HEK293T (cell line): ENCODE measurements around the gene ERG28.

Experiments used
- CTCF ChIA-PET: fragments of 350-600 bp; formaldehyde crosslinking; extraction: SDS; loops from one replicate; lab custom pipeline; 2021; ENCODE audit warnings: antibody characterized with exemption, inconsistent platforms; lab: Yijun Ruan, JAX
- POLR2A ChIA-PET: fragments of 350-600 bp; formaldehyde crosslinking; extraction: SDS; loops from one replicate; lab custom pipeline; 2020; ENCODE audit warnings: antibody characterized with exemption, inconsistent platforms; lab: Yijun Ruan, JAX
- DNase-seq: peaks from one replicate; pipeline ENCODE4 v3.0.0; 2012; ENCODE audit warnings: mixed read lengths; ENCODE audit errors: extremely low spot score
- ARNT ChIP-seq: fragments of 450-650 bp; IDR thresholded peaks from 2 replicates; pipeline ENCODE4 v1.6.1; 2017; ENCODE audit warnings: mild to moderate bottlenecking
- BHLHE40 ChIP-seq: fragments of 450-650 bp; IDR thresholded peaks from 2 replicates; pipeline ENCODE4 v1.6.1; 2016; ENCODE audit warnings: mild to moderate bottlenecking, moderate library complexity, borderline replicate concordance
- CTBP1 ChIP-seq: fragments of 450-650 bp; IDR thresholded peaks from 2 replicates; pipeline ENCODE4 v1.6.1; 2016; ENCODE audit warnings: borderline replicate concordance
- ELF4 ChIP-seq: fragments of 450-650 bp; IDR thresholded peaks from 2 replicates; pipeline ENCODE4 v1.6.1; 2017; ENCODE audit warnings: antibody characterized with exemption
- FOXA1 ChIP-seq: fragments of 450-650 bp; IDR thresholded peaks from 2 replicates; pipeline ENCODE4 v1.6.1; 2016; ENCODE audit warnings: mild to moderate bottlenecking
- FOXK2 ChIP-seq: fragments of 450-650 bp; IDR thresholded peaks from 2 replicates; pipeline ENCODE4 v1.6.1; 2016; ENCODE audit warnings: mild to moderate bottlenecking
- FOXM1 ChIP-seq: fragments of 450-650 bp; IDR thresholded peaks from 2 replicates; pipeline ENCODE4 v1.6.1; 2017; ENCODE audit warnings: mild to moderate bottlenecking, borderline replicate concordance
- HDGF ChIP-seq: fragments of 450-650 bp; IDR thresholded peaks from 2 replicates; pipeline ENCODE4 v1.6.1; 2017; ENCODE audit warnings: antibody characterized with exemption, borderline replicate concordance
- L3MBTL2 ChIP-seq: fragments of 450-650 bp; conservative IDR thresholded peaks from 2 replicates; pipeline ENCODE4 v1.6.1; 2016; ENCODE audit warnings: mild to moderate bottlenecking
- LEF1 ChIP-seq: fragments of 450-650 bp; IDR thresholded peaks from 2 replicates; pipeline ENCODE4 v1.6.1; 2017; ENCODE audit warnings: mild to moderate bottlenecking, borderline replicate concordance
- NFRKB ChIP-seq: fragments of 450-650 bp; IDR thresholded peaks from 2 replicates; pipeline ENCODE4 v1.6.1; 2016; ENCODE audit warnings: mild to moderate bottlenecking, moderate library complexity
- PKNOX1 ChIP-seq: fragments of 450-650 bp; IDR thresholded peaks from 2 replicates; pipeline ENCODE4 v1.6.1; 2016
- SP1 ChIP-seq: fragments of 450-650 bp; IDR thresholded peaks from 2 replicates; pipeline ENCODE4 v1.6.1; 2017
- SUZ12 ChIP-seq: fragments of 450-650 bp; IDR thresholded peaks from 2 replicates; pipeline ENCODE4 v1.6.1; 2016; ENCODE audit warnings: mild to moderate bottlenecking
- TARDBP ChIP-seq: fragments of 450-650 bp; IDR thresholded peaks from 2 replicates; pipeline ENCODE4 v1.6.1; 2016
- ZNF384 ChIP-seq: fragments of 450-650 bp; IDR thresholded peaks from 2 replicates; pipeline ENCODE4 v1.6.1; 2016

ERG28 gene

GRCh38 chr14:75640876-75641275, 19.8 kb downstream of the ERG28 start:
- ChIA-PET CTCF (interaction anchor here (0.9 kb wide), 1 partner anchor 64 kb away, joined by 4 read pairs; no protein-coding TSS in a partner anchor), POLR2A (no interaction called here)
- TF ChIP-seq NFRKB (no peak), FOXK2 (no peak), HDGF (no peak), PKNOX1 (no peak), FOXM1 (no peak), SUZ12 (no peak), ARNT (no peak), FOXA1 (no peak), ZNF384 (no peak)
- no peak for DNase-seq

GRCh38 chr14:75636100-75636692, 24.5 kb downstream of the ERG28 start:
- DNase-seq = no peak
- ChIA-PET CTCF (interaction anchor here (1.3 kb wide), 1 partner anchor 19 kb away, joined by 5 read pairs; no protein-coding TSS in a partner anchor), POLR2A (interaction anchor here (1.1 kb wide), 1 partner anchor 10 kb away, joined by 3 read pairs; no protein-coding TSS in a partner anchor)
- no peak for TF ChIP-seq L3MBTL2
- TF ChIP-seq FOXK2 = no peak
- no peak for TF ChIP-seq LEF1
- TF ChIP-seq CTBP1 = no peak
- no peak for TF ChIP-seq HDGF

GRCh38 chr14:75634848-75635247, 25.8 kb downstream of the ERG28 start:
- TF ChIP-seq FOXK2 = no peak
- TF ChIP-seq PKNOX1 = no peak
- no peak for TF ChIP-seq CTBP1
- TF ChIP-seq ELF4 = no peak
- no peak for TF ChIP-seq FOXM1
- no peak for TF ChIP-seq NFRKB
- TF ChIP-seq TARDBP = no peak
- no peak for TF ChIP-seq ZNF384
- no peak for TF ChIP-seq HDGF
- TF ChIP-seq SUZ12 = no peak
- TF ChIP-seq L3MBTL2 = no peak
- no peak for TF ChIP-seq LEF1
- no peak for TF ChIP-seq BHLHE40
- TF ChIP-seq SP1 = no peak
- no peak for TF ChIP-seq ARNT
- no peak for TF ChIP-seq FOXA1
- no peak for DNase-seq
- POLR2A ChIA-PET = interaction anchor here (1.1 kb wide), 1 partner anchor 11 kb away, joined by 3 read pairs; no protein-coding TSS in a partner anchor
- CTCF ChIA-PET = interaction anchor here (0.9 kb wide), 1 partner anchor 20 kb away, joined by 3 read pairs; no protein-coding TSS in a partner anchor

GRCh38 chr14:75631453-75631831, 29.2 kb downstream of the ERG28 start:
- no peak for DNase-seq
- no peak for TF ChIP-seq LEF1
- TF ChIP-seq ELF4 = no peak
- TF ChIP-seq SP1 = no peak
- TF ChIP-seq CTBP1 = no peak
- no peak for TF ChIP-seq SUZ12
- no peak for TF ChIP-seq FOXK2
- TF ChIP-seq HDGF = no peak
- POLR2A ChIA-PET = no interaction called here
- CTCF ChIA-PET = interaction anchor here (1.0 kb wide), 1 partner anchor 9 kb away, joined by 3 read pairs; no protein-coding TSS in a partner anchor

- ChIA-PET CTCF (interaction anchor here (1.0 kb wide), 1 partner anchor 8 kb away, joined by 3 read pairs; no protein-coding TSS in a partner anchor), POLR2A (no interaction called here)
- TF ChIP-seq CTBP1 (no peak), SUZ12 (no peak), ARNT (no peak), L3MBTL2 (no peak), LEF1 (no peak), FOXA1 (no peak), SP1 (no peak)
- no peak for DNase-seq
These were observed 29.8 kb downstream of the ERG28 start for GRCh38 chr14:75630695-75631452.

GRCh38 chr14:75628816-75629215, 31.9 kb downstream of the ERG28 start:
- TF ChIP-seq FOXK2 (no peak), PKNOX1 (no peak), NFRKB (no peak), FOXA1 (no peak), SUZ12 (no peak), ARNT (no peak), L3MBTL2 (no peak), ELF4 (no peak), TARDBP (no peak), HDGF (no peak), ZNF384 (no peak), LEF1 (no peak), FOXM1 (no peak), SP1 (no peak), BHLHE40 (no peak)
- ChIA-PET CTCF (no interaction called here), POLR2A (no interaction called here)
- DNase-seq = no peak
